ENCODE data around the gene ADAMTS20.
"Not testable (repeated sequence)": the region's sequence is repeated elsewhere in the genome, so short reads cannot be mapped to it uniquely, and the experiment has no call there.

ADAMTS20 gene

DNA sequence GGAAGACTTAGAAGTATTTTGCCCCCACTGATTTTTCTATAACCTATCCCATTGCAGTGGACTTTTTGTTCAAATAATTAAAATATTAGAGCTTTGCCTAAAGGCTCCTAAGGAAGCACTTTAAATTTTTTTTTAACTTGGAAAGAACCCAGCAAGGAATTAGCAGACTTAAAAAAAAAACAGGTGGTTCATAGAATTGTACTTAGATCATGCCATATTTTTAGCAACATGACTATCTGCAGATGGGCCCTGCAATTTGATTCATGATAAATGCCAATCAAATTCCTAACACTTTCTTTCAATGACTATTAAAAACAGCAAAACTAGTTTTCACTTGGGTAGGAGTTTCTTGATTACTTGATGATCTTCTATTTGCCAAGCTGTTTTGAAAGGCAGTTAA lies 11.5 kb downstream of the ADAMTS20 start:
- Histone ChIP-seq H3K27ac (ENCODE audit: low read length) (no peak overlapping the region), H3K4me2 (ENCODE audit: low read length) (no peak overlapping the region), H3K79me2 (ENCODE audit: low read length) (no peaks in the 10 kb centered on the region), H3K4me3 (ENCODE audit: low read length) (no peak overlapping the region), H2AFZ (ENCODE audit: low read depth, low read length) (no peak overlapping the region), H3K4me1 (ENCODE audit: low read length) (no peaks in the 10 kb centered on the region), H4K20me1 (ENCODE audit: insufficient read depth, low read length) (no peaks in the 10 kb centered on the region), H3K36me3 (replicated peaks; ENCODE audit: low read depth, low read length) (no peaks in the 10 kb centered on the region), H3K9me3 (ENCODE audit: insufficient read depth, low read length) (no peaks in the 10 kb centered on the region), H3K9ac (ENCODE audit: low read length) (no peak overlapping the region), H3K27me3 (ENCODE audit: low read depth, low read length) (no peaks in the 10 kb centered on the region)
- TF ChIP-seq, protein P1, sequence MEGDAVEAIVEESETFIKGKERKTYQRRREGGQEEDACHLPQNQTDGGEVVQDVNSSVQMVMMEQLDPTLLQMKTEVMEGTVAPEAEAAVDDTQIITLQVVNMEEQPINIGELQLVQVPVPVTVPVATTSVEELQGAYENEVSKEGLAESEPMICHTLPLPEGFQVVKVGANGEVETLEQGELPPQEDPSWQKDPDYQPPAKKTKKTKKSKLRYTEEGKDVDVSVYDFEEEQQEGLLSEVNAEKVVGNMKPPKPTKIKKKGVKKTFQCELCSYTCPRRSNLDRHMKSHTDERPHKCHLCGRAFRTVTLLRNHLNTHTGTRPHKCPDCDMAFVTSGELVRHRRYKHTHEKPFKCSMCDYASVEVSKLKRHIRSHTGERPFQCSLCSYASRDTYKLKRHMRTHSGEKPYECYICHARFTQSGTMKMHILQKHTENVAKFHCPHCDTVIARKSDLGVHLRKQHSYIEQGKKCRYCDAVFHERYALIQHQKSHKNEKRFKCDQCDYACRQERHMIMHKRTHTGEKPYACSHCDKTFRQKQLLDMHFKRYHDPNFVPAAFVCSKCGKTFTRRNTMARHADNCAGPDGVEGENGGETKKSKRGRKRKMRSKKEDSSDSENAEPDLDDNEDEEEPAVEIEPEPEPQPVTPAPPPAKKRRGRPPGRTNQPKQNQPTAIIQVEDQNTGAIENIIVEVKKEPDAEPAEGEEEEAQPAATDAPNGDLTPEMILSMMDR (IDR thresholded peaks at IDR 0.05; ENCODE audit: low read depth, low read length): no peak
- TF ChIP-seq EZH2phosphoT487 (IDR thresholded peaks at IDR 0.05; ENCODE audit: low read depth): no peak

DNA sequence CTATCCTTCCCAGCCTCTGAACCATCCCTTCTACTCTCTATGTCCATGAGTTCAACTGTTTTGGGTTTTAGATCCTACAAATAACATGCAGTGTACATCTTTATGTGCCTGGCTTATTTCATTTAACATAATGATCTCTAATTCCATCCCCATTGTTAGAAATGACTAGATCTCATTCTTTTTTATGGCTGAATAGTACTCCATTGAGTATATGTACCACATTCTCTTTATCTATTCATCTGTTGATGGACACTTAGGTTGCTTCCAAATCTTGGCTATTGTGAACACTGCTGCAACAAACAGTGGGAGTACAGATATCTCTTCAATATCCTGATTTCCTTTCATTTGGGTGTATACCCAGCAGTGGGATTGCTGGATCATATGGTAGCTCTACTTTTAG lies 14.3 kb downstream of the ADAMTS20 start:
- not testable (repeated sequence) for H2AFZ ChIP-seq (ENCODE audit: low read depth, low read length); H3K9ac ChIP-seq (ENCODE audit: low read length); H3K4me3 ChIP-seq (ENCODE audit: low read length); H3K4me1 ChIP-seq (ENCODE audit: low read length); H4K20me1 ChIP-seq (ENCODE audit: insufficient read depth, low read length); H3K9me3 ChIP-seq (ENCODE audit: insufficient read depth, low read length); H3K4me2 ChIP-seq (ENCODE audit: low read length); H3K27me3 ChIP-seq (ENCODE audit: low read depth, low read length); H3K36me3 ChIP-seq (replicated peaks; ENCODE audit: low read depth, low read length); H3K79me2 ChIP-seq (ENCODE audit: low read length); H3K27ac ChIP-seq (ENCODE audit: low read length)

DNA sequence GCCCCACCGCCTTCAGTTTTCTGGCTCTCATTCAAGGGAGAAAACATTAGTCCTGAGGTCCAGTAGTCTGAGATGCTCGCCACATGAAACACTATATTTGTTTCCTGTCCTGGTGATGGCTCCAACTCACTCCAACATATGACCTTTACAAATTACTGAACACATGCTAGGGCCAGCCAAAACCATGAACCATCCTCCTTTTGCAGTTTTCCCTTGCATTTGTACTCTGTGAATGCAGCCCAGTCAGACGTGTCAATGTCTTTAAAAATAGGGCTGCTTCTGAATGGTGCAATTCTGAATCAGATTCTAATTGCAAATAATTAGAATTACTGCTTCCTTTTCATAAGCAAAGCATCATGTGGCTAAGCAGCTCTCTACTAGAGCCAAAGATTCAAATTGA lies 36.0 kb downstream of the ADAMTS20 start:
- H3K4me2 ChIP-seq (ENCODE audit: low read length): no peak overlapping the region
- H3K79me2 ChIP-seq (ENCODE audit: low read length): no peaks in the 10 kb centered on the region
- no peaks in the 10 kb centered on the region for H3K36me3 ChIP-seq (replicated peaks; ENCODE audit: low read depth, low read length)
- no peak for TF ChIP-seq EZH2phosphoT487 (IDR thresholded peaks at IDR 0.05; ENCODE audit: low read depth)
- TF ChIP-seq, protein P1 (IDR thresholded peaks at IDR 0.05; ENCODE audit: low read depth, low read length): no peak
- H4K20me1 ChIP-seq (ENCODE audit: insufficient read depth, low read length): no peaks in the 10 kb centered on the region
- H3K9me3 ChIP-seq (ENCODE audit: insufficient read depth, low read length): no peaks in the 10 kb centered on the region
- no peak overlapping the region for H3K27ac ChIP-seq (ENCODE audit: low read length)
- no peak overlapping the region for H3K9ac ChIP-seq (ENCODE audit: low read length)
- H3K27me3 ChIP-seq (ENCODE audit: low read depth, low read length): no peaks in the 10 kb centered on the region
- H3K4me3 ChIP-seq (ENCODE audit: low read length): no peak overlapping the region
- no peaks in the 10 kb centered on the region for H3K4me1 ChIP-seq (ENCODE audit: low read length)
- H2AFZ ChIP-seq (ENCODE audit: low read depth, low read length): no peak overlapping the region

DNA sequence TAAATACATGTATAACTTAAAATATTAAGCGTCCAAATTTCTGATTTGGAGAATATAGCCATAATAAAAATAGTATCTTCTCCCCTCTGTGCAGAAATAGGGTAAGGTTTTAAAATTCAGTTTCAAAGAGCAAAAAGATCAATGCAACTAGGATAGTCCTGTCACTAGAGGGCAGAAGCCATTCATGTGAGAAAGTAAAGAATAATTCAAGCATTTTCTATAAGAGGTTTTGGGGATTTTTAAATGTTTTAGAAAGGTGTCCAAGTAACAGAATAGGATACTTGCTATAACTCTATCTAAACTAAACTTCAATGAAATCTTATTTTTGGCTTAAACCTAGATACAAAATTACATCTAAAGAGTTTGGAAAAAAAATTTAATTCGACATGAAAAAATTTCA lies 50.3 kb downstream of the ADAMTS20 start:
- H3K4me1 ChIP-seq (ENCODE audit: low read length): no peaks in the 10 kb centered on the region
- H3K79me2 ChIP-seq (ENCODE audit: low read length): no peaks in the 10 kb centered on the region
- no peak overlapping the region for H2AFZ ChIP-seq (ENCODE audit: low read depth, low read length)
- H3K9me3 ChIP-seq (ENCODE audit: insufficient read depth, low read length): no peaks in the 10 kb centered on the region
- no peak overlapping the region for H3K4me2 ChIP-seq (ENCODE audit: low read length)
- no peaks in the 10 kb centered on the region for H3K27me3 ChIP-seq (ENCODE audit: low read depth, low read length)
- no peak for TF ChIP-seq EZH2phosphoT487 (IDR thresholded peaks at IDR 0.05; ENCODE audit: low read depth)
- TF ChIP-seq, protein P1 (IDR thresholded peaks at IDR 0.05; ENCODE audit: low read depth, low read length): peak; percentile 65
- no peak overlapping the region for H3K9ac ChIP-seq (ENCODE audit: low read length)
- no peak overlapping the region for H3K4me3 ChIP-seq (ENCODE audit: low read length)
- no peaks in the 10 kb centered on the region for H4K20me1 ChIP-seq (ENCODE audit: insufficient read depth, low read length)
- H3K36me3 ChIP-seq (replicated peaks; ENCODE audit: low read depth, low read length): no peaks in the 10 kb centered on the region
- no peak overlapping the region for H3K27ac ChIP-seq (ENCODE audit: low read length)

DNA sequence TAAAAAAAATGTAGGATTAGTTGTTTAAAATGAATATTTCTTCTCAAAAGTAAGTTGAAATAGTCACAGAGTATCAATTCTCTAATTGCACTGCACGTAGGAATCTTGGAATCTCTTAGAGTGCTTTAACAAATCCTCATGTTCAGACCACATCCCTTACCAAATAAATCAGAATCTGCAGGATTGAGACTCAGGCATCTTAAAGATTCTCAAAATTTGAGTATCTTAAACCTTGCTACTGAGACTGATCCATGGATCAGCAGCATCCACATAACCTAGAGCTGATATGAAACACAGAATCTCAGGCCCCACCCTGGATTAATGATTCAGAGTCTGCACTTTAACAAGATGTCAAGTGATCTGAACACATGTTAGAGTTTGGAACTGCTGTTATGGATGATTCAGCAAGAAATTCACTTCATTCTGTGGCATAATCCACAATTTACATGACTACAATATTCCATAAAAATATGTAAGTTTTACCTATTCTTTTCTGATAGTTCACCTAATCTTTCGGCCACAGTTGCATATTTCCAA lies 58.7 kb downstream of the ADAMTS20 start:
- H3K79me2 ChIP-seq (ENCODE audit: low read length): no peaks in the 10 kb centered on the region
- H3K27ac ChIP-seq (ENCODE audit: low read length): no peak overlapping the region

More for the DNA sequence above, 58.7 kb downstream of the ADAMTS20 start:
- H3K9ac ChIP-seq (ENCODE audit: low read length): no peak overlapping the region
- H3K4me3 ChIP-seq (ENCODE audit: low read length): no peak overlapping the region
- H3K9me3 ChIP-seq (ENCODE audit: insufficient read depth, low read length): no peaks in the 10 kb centered on the region
- H3K4me1 ChIP-seq (ENCODE audit: low read length): no peaks in the 10 kb centered on the region
- no peak overlapping the region for H3K4me2 ChIP-seq (ENCODE audit: low read length)
- no peaks in the 10 kb centered on the region for H3K27me3 ChIP-seq (ENCODE audit: low read depth, low read length)
- H2AFZ ChIP-seq (ENCODE audit: low read depth, low read length): no peak overlapping the region
- no peaks in the 10 kb centered on the region for H3K36me3 ChIP-seq (replicated peaks; ENCODE audit: low read depth, low read length)
- H4K20me1 ChIP-seq (ENCODE audit: insufficient read depth, low read length): no peaks in the 10 kb centered on the region
- no peak for TF ChIP-seq EZH2phosphoT487 (IDR thresholded peaks at IDR 0.05; ENCODE audit: low read depth)
- TF ChIP-seq, protein P1 (IDR thresholded peaks at IDR 0.05; ENCODE audit: low read depth, low read length): no peak

Data from OCI-LY3 (cell line).